B cell (primary cell): Measurements from ENCODE around the gene MAP3K2. TPM values are rescaled to one million over a fixed set of nuclear protein-coding genes. Genes with fewer than 3 reads are reported as not detected.
A peak's percentile ranks its signal among the peaks of the same experiment; 100 is the strongest.

Source experiments
- ATAC-seq: fragments of 200-7000 bp; cut with Tn5 transposase; one replicate; pipeline ENCODE4 v1.10.0; 2021; ENCODE audit warnings: low read depth, mild to moderate bottlenecking, moderate number of reproducible peaks, moderate library complexity
- CTCF ChIA-PET: fragments of 350-600 bp; sonication (Branson Sonifier 250); formaldehyde crosslinking; loops from one replicate; lab custom pipeline; 2021; ENCODE audit warnings: antibody characterized with exemption, inconsistent platforms; lab: Charles Lee
- POLR2A ChIA-PET: fragments of 350-600 bp; sonication (Branson Sonifier 250); formaldehyde crosslinking; loops from one replicate; lab custom pipeline; 2021; ENCODE audit warnings: antibody characterized with exemption; lab: Charles Lee
- DNase-seq: peaks from one replicate; pipeline ENCODE4 v3.0.0; 2013
- H2AFZ ChIP-seq: 2 replicates; pipeline ENCODE4 v1.6.1; 2012; ENCODE audit warnings: mild to moderate bottlenecking, low read depth, low read length; ENCODE audit not compliant: insufficient read depth, poor library complexity, severe bottlenecking
- H3K27ac ChIP-seq, 2 donors: 1 replicate in 1 of 2; 2 replicates in 1 of 2; pipeline ENCODE4 v1.5.1; 2012 to 2013; ENCODE audit warnings: low read length in 2 of 2, mild to moderate bottlenecking in 2 of 2, moderate library complexity in 1 of 2
- H3K27me3 ChIP-seq, 4 experiments: fragments of 200-600 bp in 1 of 4; sonication (generic) in 1 of 4; replicated peaks in 1 of 4; 1 replicate in 2 of 4; 2 replicates in 2 of 4; pipeline versions ENCODE4 v1.6.1 to v1.7.0; 2013 to 2016; ENCODE audit warnings: low read length in 3 of 4, mild to moderate bottlenecking in 2 of 4, mixed read lengths in 1 of 4, moderate library complexity in 1 of 4; ENCODE audit not compliant: insufficient read depth in 4 of 4, control insufficient read depth in 3 of 4; ENCODE audit errors: control extremely low read depth in 1 of 4
- H3K36me3 ChIP-seq, 2 experiments: replicated peaks in 1 of 2; 1 replicate in 1 of 2; 2 replicates in 1 of 2; pipeline versions ENCODE4 v1.6.1 to v1.7.1; 2013; ENCODE audit warnings: low read length in 1 of 2; ENCODE audit not compliant: insufficient read depth in 2 of 2, control insufficient read depth in 1 of 2; ENCODE audit errors: control extremely low read depth in 1 of 2, extremely low read depth in 1 of 2
- H3K4me1 ChIP-seq, 2 donors: fragments of 200-600 bp in 1 of 2; sonication (generic) in 1 of 2; 1 replicate in 1 of 2; 2 replicates in 1 of 2; pipeline versions ENCODE4 v1.5.1 to v1.6.1; 2013 to 2017; ENCODE audit warnings: low read length in 2 of 2; ENCODE audit not compliant: control insufficient read depth in 2 of 2, insufficient read depth in 2 of 2
- H3K4me2 ChIP-seq: replicated peaks from 2 replicates; pipeline ENCODE3; 2012; ENCODE audit warnings: mild to moderate bottlenecking, low read depth, low read length; ENCODE audit not compliant: poor library complexity, severe bottlenecking
- H3K4me3 ChIP-seq, 5 experiments: fragments of 200-600 bp in 1 of 5; sonication (generic) in 1 of 5; 1 replicate in 3 of 5; 2 replicates in 2 of 5; pipeline versions ENCODE4 v1.5.1 to v1.7.0; 2011 to 2016; ENCODE audit warnings: low read length in 4 of 5, mild to moderate bottlenecking in 4 of 5, low read depth in 2 of 5, control low read depth in 1 of 5, moderate library complexity in 1 of 5; ENCODE audit not compliant: insufficient read depth in 1 of 5; ENCODE audit errors: control extremely low read depth in 1 of 5, extremely low read depth in 1 of 5
- H3K79me2 ChIP-seq: fragments of 200-600 bp; sonication (generic); one replicate; pipeline ENCODE4 v1.6.0; 2016; ENCODE audit warnings: low read length; ENCODE audit not compliant: control insufficient read depth, insufficient read depth
- H3K9ac ChIP-seq: fragments of 200-600 bp; sonication (generic); 2 replicates; pipeline ENCODE4 v1.6.1; 2017; ENCODE audit warnings: mild to moderate bottlenecking, low read length, moderate library complexity
- H3K9me3 ChIP-seq, 3 donors: one replicate each; pipeline versions ENCODE4 v1.6.1 to v1.7.1; 2013; ENCODE audit warnings: low read length in 2 of 3; ENCODE audit not compliant: control insufficient read depth in 2 of 3, insufficient read depth in 1 of 3; ENCODE audit errors: control extremely low read depth in 1 of 3
- H4K20me1 ChIP-seq: 2 replicates; pipeline ENCODE4 v1.6.0; 2012; ENCODE audit warnings: mild to moderate bottlenecking, low read length; ENCODE audit not compliant: insufficient read depth, control insufficient read depth, poor library complexity, severe bottlenecking
- H3K27ac Mint-ChIP-seq: one replicate; pipeline ENCODE4 v1.8.0; 2021; ENCODE audit warnings: mixed read lengths
- H3K27me3 Mint-ChIP-seq: one replicate; pipeline ENCODE4 v1.8.0; 2021; ENCODE audit warnings: mixed read lengths
- H3K4me1 Mint-ChIP-seq: one replicate; pipeline ENCODE4 v1.8.0; 2021; ENCODE audit warnings: mixed read lengths
- H3K4me3 Mint-ChIP-seq: one replicate; pipeline ENCODE4 v1.8.0; 2021; ENCODE audit warnings: mixed read lengths
- H3K9me3 Mint-ChIP-seq: one replicate; pipeline ENCODE4 v1.8.0; 2022; ENCODE audit warnings: mixed read lengths; ENCODE audit not compliant: insufficient read depth
- CTCF ChIP-seq: fragments of 200-600 bp; IDR thresholded peaks from one replicate; pipeline ENCODE4 v1.8.0; 2022; ENCODE audit warnings: antibody characterized with exemption, mild to moderate bottlenecking
- EZH2 ChIP-seq: IDR thresholded peaks from 2 replicates; pipeline ENCODE4 v1.6.1; 2012; ENCODE audit warnings: borderline replicate concordance, low read depth, mild to moderate bottlenecking, moderate library complexity, low read length; ENCODE audit not compliant: insufficient read depth, poor library complexity, severe bottlenecking
- WGBS: methylation state at CpG from one replicate; pipeline ENCODE4 v1.1.5; 2013; ENCODE audit warnings: missing lambda C conversion rate; ENCODE audit not compliant: insufficient coverage; 5-methylcytosine and 5-hydroxymethylcytosine counted together
- intact Hi-C: fragments of 100-400 bp; cut with micrococcal nuclease; formaldehyde crosslinking; loops from one replicate; pipeline ENCODE4 v1.10.0; 2022
- polyA plus RNA-seq: library from polyadenylated mRNA; depleted of rRNA; stranded (reverse); fragments of >200 nt; gene quantifications from 2 replicates; pipeline ENCODE4 v1.2.3, GENCODE V29; 2012
- total RNA-seq, 2 donors: library from RNA; stranded (reverse); fragments of 120-200 nt in 1 of 2; gene quantifications; 1 replicate in 1 of 2; 2 replicates in 1 of 2; pipeline versions ENCODE4 v1.2.3 to v1.2.4, GENCODE V29; 2013 to 2022

Gene MAP3K2
- total and polyA plus RNA-seq, 2 donors (not counting 1 experiment from before 2014, with no cell fraction given), result 9.9 to 118 TPM

GRCh38 chr2:127408807-127409099 is 21.0 kb upstream of the MAP3K2 start:
- H3K4me3 Mint-ChIP-seq, result peak overlapping the region; percentile 68
- ChIA-PET POLR2A (interaction anchor here (0.6 kb wide), 1 partner anchor 59 kb away, joined by 3 read pairs; no protein-coding TSS in a partner anchor), CTCF (interaction anchor here (1.3 to 1.9 kb wide), 2 partner anchors 20 to 70 kb away, joined by 4 to 6 read pairs; no protein-coding TSS in a partner anchor)
- Histone ChIP-seq H3K4me3 (peak overlapping the region in 1 of 5 experiments; percentile 57), H3K4me1 (peaks cover 35 to 43% of the 10 kb centered on the region in 2 donors), H3K27ac (no peak overlapping the region), H3K79me2 (no peaks in the 10 kb centered on the region), H2AFZ (peak overlapping the region; percentile 72), H3K4me2 (peak overlapping the region; percentile 84), H3K27me3 (no peaks in the 10 kb centered on the region), H3K36me3 (no peaks in the 10 kb centered on the region), H3K9ac (peak overlapping the region; percentile 57), H3K9me3 (peaks cover 0 to 1% (median 0%) of the 10 kb centered on the region in 3 donors), H4K20me1 (no peaks in the 10 kb centered on the region)
- ATAC-seq (no peak), DNase-seq (no peak)
- intact Hi-C loops, result loop anchor here (1.0 kb wide), 2 partner anchors 8 to 21 kb away; partner anchors contain the start of gene MAP3K2
- TF ChIP-seq EZH2, result no peak
- TF ChIP-seq CTCF, result no peak
- peaks cover 50% of the 10 kb centered on the region for H3K4me1 Mint-ChIP-seq
- no peaks in the 10 kb centered on the region for H3K9me3 Mint-ChIP-seq
- 93% methylated on average over 6 of the region's 10 CpGs for WGBS
- H3K27ac Mint-ChIP-seq, result peak overlapping the region; percentile 2
- no peaks in the 10 kb centered on the region for H3K27me3 Mint-ChIP-seq

- ChIA-PET CTCF (interaction anchor here (1.3 to 1.9 kb wide), 2 partner anchors 19 to 71 kb away, joined by 4 to 6 read pairs; no protein-coding TSS in a partner anchor), POLR2A (interaction anchor here (0.6 to 1.0 kb wide), 3 partner anchors 18 to 58 kb away, joined by 3 to 6 read pairs (median 3); no protein-coding TSS in a partner anchor)
- WGBS, result 11% methylated on average over 65 of the region's 75 CpGs
- Mint-ChIP-seq H3K27ac (peak overlapping the region; percentile 2), H3K4me3 (peak overlapping the region; percentile 72), H3K4me1 (peaks cover 48% of the 10 kb centered on the region), H3K9me3 (no peaks in the 10 kb centered on the region), H3K27me3 (no peaks in the 10 kb centered on the region)
- peaks cover 31 to 41% of the 10 kb centered on the region in 2 donors for H3K4me1 ChIP-seq
- no peaks in the 10 kb centered on the region for H3K27me3 ChIP-seq
- H3K4me3 ChIP-seq, result peak overlapping the region in 4 of 5 experiments; percentile 33 to 62 (median 52)
- H4K20me1 ChIP-seq, result no peaks in the 10 kb centered on the region
- H3K36me3 ChIP-seq, result no peaks in the 10 kb centered on the region
- H3K9ac ChIP-seq, result peak overlapping the region; percentile 57
- no peaks in the 10 kb centered on the region for H3K79me2 ChIP-seq
- TF ChIP-seq CTCF (no peak), EZH2 (no peak)
- ATAC-seq (peak; percentile 92), DNase-seq (peak; percentile 73)
- peak overlapping the region; percentile 72 for H2AFZ ChIP-seq
- intact Hi-C loops, result loop anchor here (1.0 kb wide), 2 partner anchors 8 to 21 kb away; partner anchors contain the start of gene MAP3K2
- H3K9me3 ChIP-seq, result peaks cover 0 to under 1% (median 0%) of the 10 kb centered on the region in 3 donors
- H3K4me2 ChIP-seq, result peak overlapping the region; percentile 84
- H3K27ac ChIP-seq, result no peak overlapping the region
Measured at GRCh38 chr2:127408004-127408806, 20.4 kb upstream of the MAP3K2 start.
